Small intestine (tissue), 7 donors: ENCODE results near the gene DTNB. TPM values are rescaled to one million over a fixed set of nuclear protein-coding genes. Genes with fewer than 3 reads are reported as not detected.

ENCODE experiments used
- DNase-seq, 2 donors: peaks; one replicate each; pipeline versions ENCODE4 v3.0.0 to v3.0.0-alpha.2; 2013
- FAIRE-seq: peaks from 2 replicates; lab custom pipeline; 2012; peaks lifted over from hg19 to GRCh38; lab: Jason Lieb, UNC
- H3K27ac ChIP-seq, 3 donors: one replicate each; pipeline ENCODE4 v1.5.1; 2013; ENCODE audit warnings: low read length in 2 of 3, mild to moderate bottlenecking in 2 of 3, control low read depth in 1 of 3, inconsistent platforms in 1 of 3, low read depth in 1 of 3, moderate library complexity in 1 of 3
- H3K27me3 ChIP-seq, 3 donors: one replicate each; pipeline ENCODE4 v1.6.1; 2013; ENCODE audit warnings: low read length in 3 of 3, inconsistent platforms in 1 of 3; ENCODE audit not compliant: control insufficient read depth in 3 of 3, insufficient read depth in 3 of 3
- H3K36me3 ChIP-seq, 3 donors: one replicate each; pipeline ENCODE4 v1.6.1; 2013; ENCODE audit warnings: low read length in 3 of 3, inconsistent platforms in 1 of 3, low read depth in 1 of 3, mild to moderate bottlenecking in 1 of 3, moderate library complexity in 1 of 3; ENCODE audit not compliant: control insufficient read depth in 3 of 3, insufficient read depth in 2 of 3
- H3K4me1 ChIP-seq, 3 donors: one replicate each; pipeline ENCODE4 v1.6.1; 2013; ENCODE audit warnings: low read length in 2 of 3, inconsistent platforms in 1 of 3, low read depth in 1 of 3, mild to moderate bottlenecking in 1 of 3, moderate library complexity in 1 of 3; ENCODE audit not compliant: control insufficient read depth in 3 of 3, insufficient read depth in 2 of 3
- H3K4me3 ChIP-seq, 3 donors: one replicate each; pipeline ENCODE4 v1.5.1; 2013; ENCODE audit warnings: low read length in 3 of 3, control low read depth in 1 of 3, inconsistent platforms in 1 of 3, low read depth in 1 of 3, mild to moderate bottlenecking in 1 of 3, moderate library complexity in 1 of 3
- H3K9me3 ChIP-seq, 2 donors: one replicate each; pipeline ENCODE4 v1.6.1; 2013; ENCODE audit warnings: low read depth in 1 of 2, low read length in 1 of 2; ENCODE audit not compliant: control insufficient read depth in 2 of 2, insufficient read depth in 1 of 2
- whole genome bisulfite sequencing, 3 donors: extraction: QIAGEN DNeasy Blood & Tissue Kit; methylation state at CpG; one replicate each; pipeline ENCODE4 v1.1.7; 2013; 5-methylcytosine and 5-hydroxymethylcytosine counted together
- polyA plus RNA-seq, 4 donors: library from polyadenylated mRNA; stranded (reverse) in 3 of 4; unstranded in 1 of 4; fragments of 200-250 nt in 3 of 4; fragments of 120-200 nt in 1 of 4; gene quantifications; one replicate each; pipeline versions ENCODE4 v1.2.1 to v1.2.3, GENCODE V29; 2013
- donor health status: healthy with polysubstance abuse.
- donor health status: control.
- donor health status: control.
- donor health status: Bipolar disorder and iron deficiency.
- donor health status: healthy.

Gene DTNB
- polyA plus RNA-seq, 4 donors: 2.4 to 9.7 (median 4.4) TPM

DNA sequence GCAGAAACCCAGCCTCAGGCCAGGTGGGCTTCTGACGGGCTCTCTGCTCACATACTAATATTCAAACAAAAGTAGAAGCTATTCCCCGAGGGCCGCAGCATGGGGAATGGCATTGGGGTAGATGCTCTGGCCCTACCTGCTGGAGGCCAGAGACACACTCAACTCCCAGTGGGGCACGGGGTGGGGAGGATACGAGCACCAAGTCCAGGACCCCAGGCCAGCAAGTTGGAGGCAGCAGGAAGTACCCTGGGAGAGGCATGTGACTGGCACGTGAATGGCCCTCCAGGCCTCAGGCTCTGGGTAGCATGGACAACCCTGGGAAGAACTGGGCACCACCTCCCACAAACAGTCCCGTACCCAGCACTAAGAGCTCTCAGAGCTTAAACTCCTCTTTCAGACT is 335.5 kb downstream of the DTNB start:
- FAIRE-seq: no peak
- Histone ChIP-seq H3K9me3 (no peaks in the 10 kb centered on the region), H3K4me1 (peaks cover 0 to 22% (median 2%) of the 10 kb centered on the region in 3 donors), H3K27ac (no peak overlapping the region), H3K4me3 (no peak overlapping the region), H3K36me3 (peaks cover 0 to 42% (median 0%) of the 10 kb centered on the region in 3 donors), H3K27me3 (no peaks in the 10 kb centered on the region)
- DNase-seq: no peak
- WGBS, 3 donors: 82 to 91% (median 82%) methylated on average over 7 of the region's 7 CpGs

DNA sequence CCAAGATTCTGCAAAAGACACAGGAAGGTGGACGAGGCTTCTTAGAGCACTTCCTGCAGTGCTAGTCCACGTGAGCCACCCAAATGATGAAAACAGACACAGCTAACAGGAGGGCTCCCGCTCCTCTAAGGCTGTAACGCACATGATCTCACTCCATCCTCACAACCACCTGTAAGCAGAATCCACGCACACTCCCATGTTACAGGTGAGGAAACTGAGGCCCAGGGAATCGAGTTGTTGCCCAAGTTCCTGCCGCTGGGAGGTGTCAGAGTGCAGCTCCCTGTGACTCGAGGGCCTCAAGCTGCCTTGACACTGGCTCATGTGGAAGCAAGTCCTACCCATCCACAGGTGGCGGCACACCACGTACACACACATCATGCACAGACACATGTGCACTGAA is 336.1 kb downstream of the DTNB start:
- no peaks in the 10 kb centered on the region for H3K27me3 ChIP-seq
- no peak for DNase-seq
- WGBS, 3 donors: 75 to 89% (median 82%) methylated on average over 10 of the region's 10 CpGs
- H3K36me3 ChIP-seq: peaks cover 0 to 47% (median 0%) of the 10 kb centered on the region in 3 donors
- H3K9me3 ChIP-seq: no peaks in the 10 kb centered on the region
- H3K4me1 ChIP-seq: peaks cover 0 to 19% (median 2%) of the 10 kb centered on the region in 3 donors
- no peak for FAIRE-seq
- H3K4me3 ChIP-seq: no peak overlapping the region
- no peak overlapping the region for H3K27ac ChIP-seq

DNA sequence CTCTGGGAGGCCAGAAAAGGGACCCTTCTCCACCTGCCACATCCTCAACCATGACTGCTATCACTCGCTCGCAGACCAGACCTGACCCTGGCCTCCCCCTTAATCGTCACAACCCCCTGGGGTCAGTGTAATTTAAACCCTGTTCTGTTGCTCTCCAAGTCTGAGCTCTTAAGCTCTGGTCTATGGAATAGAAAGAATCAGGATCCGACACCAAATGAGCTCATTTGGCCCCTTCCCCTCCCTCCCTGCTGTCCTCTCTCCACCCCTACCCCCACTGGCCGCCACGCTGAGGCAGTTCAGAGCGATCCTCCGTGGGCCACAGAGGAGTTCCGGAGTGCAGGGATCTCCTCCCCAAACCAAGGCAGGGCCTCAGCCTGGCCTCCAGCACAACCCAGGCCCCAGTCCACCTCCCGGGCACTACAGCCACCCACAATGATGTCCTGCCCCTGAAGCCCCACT is 337.0 kb downstream of the DTNB start:
- H3K4me3 ChIP-seq: no peak overlapping the region
- no peak for FAIRE-seq
- H3K27me3 ChIP-seq: no peaks in the 10 kb centered on the region
- H3K27ac ChIP-seq: no peak overlapping the region
- DNase-seq: no peak
- H3K36me3 ChIP-seq: peaks cover 0 to 54% (median 0%) of the 10 kb centered on the region in 3 donors
- WGBS, 3 donors: 73 to 94% (median 92%) methylated on average over 9 to 10 of the region's 10 CpGs
- H3K4me1 ChIP-seq: peaks cover 0 to 19% (median 2%) of the 10 kb centered on the region in 3 donors
- H3K9me3 ChIP-seq: no peaks in the 10 kb centered on the region

DNA sequence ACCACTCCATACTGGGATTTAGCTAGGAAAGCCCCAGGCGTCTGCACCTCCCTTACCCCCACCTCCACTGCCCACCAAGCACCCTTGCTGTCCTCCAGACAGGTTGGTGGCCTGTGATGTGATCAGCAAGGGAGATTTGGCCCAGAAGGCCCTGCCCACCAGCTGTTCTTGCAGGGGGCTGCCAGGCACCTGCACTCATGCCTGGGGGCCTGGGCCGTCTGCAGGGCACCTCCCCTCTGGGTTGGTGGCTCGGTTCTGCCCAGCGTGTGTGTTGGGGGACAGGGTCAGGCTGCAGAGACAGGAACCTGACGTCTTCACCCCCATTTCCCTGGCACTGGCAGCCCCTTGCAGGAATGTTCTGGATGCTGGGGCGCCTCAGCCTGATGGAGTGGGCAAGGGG is 337.4 kb downstream of the DTNB start:
- no peak overlapping the region for H3K27ac ChIP-seq
- H3K4me3 ChIP-seq: no peak overlapping the region
- H3K4me1 ChIP-seq: peaks cover 0 to 19% (median 2%) of the 10 kb centered on the region in 3 donors
- no peaks in the 10 kb centered on the region for H3K9me3 ChIP-seq
- peaks cover 0 to 57% (median 0%) of the 10 kb centered on the region in 3 donors for H3K36me3 ChIP-seq
- 78 to 83% (median 80%) methylated on average over 6 of the region's 6 CpGs for WGBS, 3 donors
- no peak for DNase-seq
- no peaks in the 10 kb centered on the region for H3K27me3 ChIP-seq
- no peak for FAIRE-seq

DNA sequence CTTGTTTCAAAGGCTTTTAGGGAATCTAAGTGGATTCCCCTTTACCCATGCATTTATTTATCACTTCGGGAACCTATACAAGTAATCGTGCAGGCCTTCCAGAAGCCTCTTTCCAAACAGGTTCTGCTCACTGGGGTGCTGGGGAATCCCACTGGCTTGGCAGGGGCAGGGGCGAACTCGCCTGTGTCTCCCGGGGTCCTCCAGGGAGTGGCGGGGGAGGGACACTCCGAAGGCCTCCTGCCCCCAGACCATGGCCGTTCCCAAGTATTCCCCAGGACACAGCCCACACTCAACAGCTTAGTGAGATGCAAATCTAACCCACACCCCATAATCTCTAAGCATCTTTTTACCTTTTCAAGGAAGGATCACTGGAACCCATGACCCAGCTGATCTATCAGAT is 338.2 kb downstream of the DTNB start:
- no peak overlapping the region for H3K4me3 ChIP-seq
- no peaks in the 10 kb centered on the region for H3K27me3 ChIP-seq
- no peak overlapping the region for H3K27ac ChIP-seq
- no peaks in the 10 kb centered on the region for H3K9me3 ChIP-seq
- peaks cover 0 to 64% (median 0%) of the 10 kb centered on the region in 3 donors for H3K36me3 ChIP-seq
- peaks cover 0 to 19% (median 2%) of the 10 kb centered on the region in 3 donors for H3K4me1 ChIP-seq
- FAIRE-seq (no peak), DNase-seq (no peak)
- 81 to 86% (median 84%) methylated on average over 8 of the region's 8 CpGs for WGBS, 3 donors

DNA sequence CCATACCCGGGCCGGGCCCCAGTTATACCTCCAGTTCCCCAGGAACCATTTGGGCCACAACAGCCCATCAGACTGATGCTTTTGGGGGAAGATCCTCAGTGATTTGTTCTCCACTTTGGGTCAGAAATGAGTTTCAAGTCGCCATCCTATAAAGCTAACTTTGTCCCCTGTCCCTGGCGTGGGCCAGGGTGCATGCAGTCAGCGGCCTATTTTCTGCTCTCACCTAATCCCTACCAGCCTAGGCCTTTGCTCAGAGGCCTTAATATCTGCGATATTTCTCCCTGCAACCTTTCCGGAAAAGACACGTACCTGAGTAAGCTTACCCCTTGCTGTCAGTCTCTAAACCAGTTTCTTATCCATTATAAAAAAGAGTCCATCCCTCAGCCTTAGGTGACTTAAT is 338.9 kb downstream of the DTNB start:
- 84 to 87% (median 87%) methylated on average over 8 of the region's 8 CpGs for WGBS, 3 donors
- Histone ChIP-seq H3K9me3 (no peaks in the 10 kb centered on the region), H3K27me3 (no peaks in the 10 kb centered on the region), H3K4me1 (peaks cover 0 to 15% (median 0%) of the 10 kb centered on the region in 3 donors), H3K4me3 (no peak overlapping the region), H3K36me3 (peaks cover 0 to 61% (median 0%) of the 10 kb centered on the region in 3 donors), H3K27ac (no peak overlapping the region)
- no peak for FAIRE-seq
- DNase-seq: no peak

DNA sequence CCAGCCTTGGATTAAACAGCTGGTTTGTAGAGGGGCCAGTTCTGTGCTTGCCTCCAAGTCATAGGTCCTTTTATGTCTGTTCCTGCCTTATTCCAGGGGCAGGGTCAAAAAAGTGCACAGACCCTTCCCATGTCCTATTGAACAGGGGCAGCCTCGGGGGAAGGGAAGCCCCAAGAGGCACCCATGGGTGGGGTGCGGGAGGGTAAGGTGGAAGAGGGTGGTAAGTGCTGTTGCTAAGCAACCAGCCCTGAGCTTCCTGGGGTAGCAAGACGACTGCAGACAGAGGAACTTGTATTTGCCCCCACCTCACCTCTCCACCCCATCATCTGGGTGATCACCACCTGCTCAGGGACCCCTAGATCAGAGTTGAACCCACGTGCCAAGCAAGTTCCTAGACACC is 339.4 kb downstream of the DTNB start:
- Histone ChIP-seq H3K36me3 (peaks cover 0 to 57% (median 0%) of the 10 kb centered on the region in 3 donors), H3K27ac (no peak overlapping the region), H3K9me3 (no peaks in the 10 kb centered on the region), H3K4me1 (peaks cover 0 to 10% (median 0%) of the 10 kb centered on the region in 3 donors), H3K27me3 (no peaks in the 10 kb centered on the region), H3K4me3 (no peak overlapping the region)
- 58 to 65% (median 58%) methylated on average over 4 of the region's 4 CpGs for WGBS, 3 donors
- no peak for FAIRE-seq
- DNase-seq: no peak

DNA sequence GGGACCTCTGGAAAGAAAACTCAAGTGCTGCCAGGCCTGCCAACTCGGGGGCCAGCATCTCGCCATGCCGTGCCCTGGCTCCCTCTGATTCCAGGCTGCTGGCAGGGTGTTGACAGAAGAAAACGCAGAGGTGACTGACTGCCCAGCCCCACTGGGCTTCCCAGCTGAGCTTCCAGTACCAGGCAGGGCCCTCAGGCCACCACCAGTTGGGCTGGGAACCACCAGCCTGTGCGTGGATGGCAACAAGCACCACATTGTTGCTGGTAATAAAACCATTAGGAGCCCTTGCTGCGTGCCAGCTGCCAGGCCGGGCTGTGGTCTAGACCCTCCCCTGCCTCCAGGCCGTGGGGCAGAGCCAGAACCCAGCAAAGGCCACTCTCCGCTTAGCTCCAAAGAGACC is 340.8 kb downstream of the DTNB start:
- DNase-seq (peak in 1 of 2 donors; percentile 31), FAIRE-seq (no peak)
- WGBS, 3 donors: 31 to 69% (median 50%) methylated on average over 9 of the region's 9 CpGs
- Histone ChIP-seq H3K27me3 (no peaks in the 10 kb centered on the region), H3K4me3 (no peak overlapping the region), H3K4me1 (peaks cover 0 to 10% (median 0%) of the 10 kb centered on the region in 3 donors), H3K9me3 (peaks cover 0 to 4% of the 10 kb centered on the region in 2 donors), H3K27ac (no peak overlapping the region), H3K36me3 (peaks cover 0 to 56% (median 0%) of the 10 kb centered on the region in 3 donors)
